HEK293 (cell line): Measurements from ENCODE around the gene COQ10A.

Experiments used
- CTCF ChIA-PET: fragments of 350-600 bp; formaldehyde crosslinking; extraction: SDS; loops from one replicate; lab custom pipeline; 2021; ENCODE audit warnings: antibody characterized with exemption; lab: Yijun Ruan, JAX
- POLR2A ChIA-PET: fragments of 300-600 bp; formaldehyde crosslinking; extraction: SDS; loops from one replicate; lab custom pipeline; 2020; ENCODE audit warnings: antibody characterized with exemption, inconsistent platforms; lab: Yijun Ruan, JAX
- H3K27ac ChIP-seq: fragments of 200-500 bp; sonication (Bioruptor generic); 2 replicates; pipeline ENCODE4 v1.5.1; 2014; ENCODE audit warnings: low read depth, low read length, control low read depth, inconsistent platforms; ENCODE audit errors: extremely low read depth
- H3K36me3 ChIP-seq, 2 experiments: fragments of 200-500 bp in 1 of 2; sonication (Bioruptor generic) in 1 of 2; 1 replicate in 1 of 2; 2 replicates in 1 of 2; pipeline ENCODE4 v1.5.1; 2014 to 2017; ENCODE audit warnings: inconsistent platforms in 2 of 2, low read length in 2 of 2; ENCODE audit not compliant: control insufficient read depth in 2 of 2, insufficient read depth in 1 of 2
- H3K4me1 ChIP-seq: fragments of 200-500 bp; sonication (Bioruptor generic); 2 replicates; pipeline ENCODE4 v1.5.1; 2014; ENCODE audit warnings: mild to moderate bottlenecking, low read length, inconsistent platforms; ENCODE audit not compliant: control insufficient read depth, insufficient read depth
- H3K4me3 ChIP-seq: 2 replicates; pipeline ENCODE4 v1.5.1; 2011; ENCODE audit warnings: low read depth, mild to moderate bottlenecking, control low read depth, low read length, moderate library complexity
- H3K9me3 ChIP-seq: fragments of 200-500 bp; sonication (Bioruptor generic); 2 replicates; pipeline ENCODE4 v1.5.1; 2014; ENCODE audit warnings: low read depth, low read length, inconsistent platforms; ENCODE audit not compliant: control insufficient read depth, insufficient read depth
- BCL11A ChIP-seq: fragments of 450-650 bp; formaldehyde crosslinking; IDR thresholded peaks from 2 replicates; pipeline ENCODE4 v1.5.1; 2016; ENCODE audit warnings: low read depth, missing biosample characterization, missing genetic modification characterization
- GLI2 ChIP-seq: fragments of 450-650 bp; formaldehyde crosslinking; IDR thresholded peaks from 2 replicates; pipeline ENCODE4; 2017; ENCODE audit warnings: missing biosample characterization, missing genetic modification characterization, low read depth, borderline replicate concordance
- GLI4 ChIP-seq: fragments of 450-650 bp; formaldehyde crosslinking; IDR thresholded peaks from 2 replicates; pipeline ENCODE4 v1.5.1; 2016; ENCODE audit warnings: missing biosample characterization, missing genetic modification characterization
- GLIS1 ChIP-seq: fragments of 450-650 bp; formaldehyde crosslinking; IDR thresholded peaks from 2 replicates; pipeline ENCODE4 v1.5.1; 2016; ENCODE audit warnings: missing biosample characterization, missing genetic modification characterization
- KLF7 ChIP-seq: fragments of 450-650 bp; formaldehyde crosslinking; IDR thresholded peaks from 2 replicates; pipeline ENCODE4 v1.5.1; 2016; ENCODE audit warnings: missing biosample characterization, missing genetic modification characterization, borderline replicate concordance
- MEIS1 ChIP-seq: sonication (generic); formaldehyde crosslinking; IDR thresholded peaks from 2 replicates; pipeline ENCODE4 v1.8.1; 2022; ENCODE audit warnings: missing genetic modification reagents, mild to moderate bottlenecking, borderline replicate concordance
- OSR2 ChIP-seq: fragments of 450-650 bp; formaldehyde crosslinking; IDR thresholded peaks from 2 replicates; pipeline ENCODE4 v1.5.1; 2016; ENCODE audit warnings: missing biosample characterization, missing genetic modification characterization
- REPIN1 ChIP-seq: fragments of 450-650 bp; formaldehyde crosslinking; IDR thresholded peaks from 2 replicates; pipeline ENCODE4 v1.5.1; 2017; ENCODE audit warnings: missing biosample characterization, missing genetic modification characterization, low read depth
- SALL2 ChIP-seq: fragments of 450-650 bp; formaldehyde crosslinking; IDR thresholded peaks from 2 replicates; pipeline ENCODE4 v1.5.0; 2017; ENCODE audit warnings: missing biosample characterization, mild to moderate bottlenecking, missing genetic modification characterization, borderline replicate concordance
- SETDB1 ChIP-seq: IDR thresholded peaks from one replicate; pipeline ENCODE4 v1.6.1; 2017; ENCODE audit warnings: mild to moderate bottlenecking, low read length, moderate library complexity, mixed read lengths; ENCODE audit not compliant: insufficient read length
- SP2 ChIP-seq: fragments of 450-650 bp; formaldehyde crosslinking; IDR thresholded peaks from 2 replicates; pipeline ENCODE4 v1.5.1; 2016; ENCODE audit warnings: missing biosample characterization, missing genetic modification characterization
- SP3 ChIP-seq: fragments of 450-650 bp; formaldehyde crosslinking; IDR thresholded peaks from 2 replicates; pipeline ENCODE4 v1.5.1; 2016; ENCODE audit warnings: missing biosample characterization, missing genetic modification characterization
- SP7 ChIP-seq: fragments of 450-650 bp; formaldehyde crosslinking; IDR thresholded peaks from 2 replicates; pipeline ENCODE4 v1.5.1; 2016; ENCODE audit warnings: missing biosample characterization, missing genetic modification characterization
- TRIM28 ChIP-seq: IDR thresholded peaks from 2 replicates; pipeline ENCODE4 v1.6.1; 2011; ENCODE audit warnings: low read length, control low read depth, borderline replicate concordance
- YY2 ChIP-seq: fragments of 450-650 bp; formaldehyde crosslinking; IDR thresholded peaks from 2 replicates; pipeline ENCODE4 v1.5.1; 2016; ENCODE audit warnings: missing biosample characterization, missing genetic modification characterization
- ZBTB48 ChIP-seq: fragments of 450-650 bp; formaldehyde crosslinking; IDR thresholded peaks from 2 replicates; pipeline ENCODE4 v1.5.1; 2016; ENCODE audit warnings: missing biosample characterization, missing genetic modification characterization
- ZNF114 ChIP-seq: fragments of 450-650 bp; formaldehyde crosslinking; IDR thresholded peaks from 2 replicates; pipeline ENCODE4 v1.5.0; 2017; ENCODE audit warnings: missing biosample characterization, missing genetic modification characterization
- ZNF138 ChIP-seq: fragments of 450-650 bp; formaldehyde crosslinking; IDR thresholded peaks from 2 replicates; pipeline ENCODE4 v1.5.1; 2016; ENCODE audit warnings: missing biosample characterization, missing genetic modification characterization, borderline replicate concordance
- ZNF169 ChIP-seq: fragments of 450-650 bp; formaldehyde crosslinking; IDR thresholded peaks from 2 replicates; pipeline ENCODE4 v1.5.1; 2016; ENCODE audit warnings: missing biosample characterization, missing genetic modification characterization
- ZNF175 ChIP-seq: fragments of 450-650 bp; formaldehyde crosslinking; IDR thresholded peaks from 2 replicates; pipeline ENCODE4 v1.5.1; 2016; ENCODE audit warnings: missing biosample characterization, missing genetic modification characterization
- ZNF184 ChIP-seq: fragments of 450-650 bp; IDR thresholded peaks from 2 replicates; pipeline ENCODE4 v1.5.1; 2018; ENCODE audit warnings: missing biosample characterization, mild to moderate bottlenecking, missing genetic modification characterization
- ZNF19 ChIP-seq: fragments of 450-650 bp; formaldehyde crosslinking; IDR thresholded peaks from 2 replicates; pipeline ENCODE4; 2016; ENCODE audit warnings: missing biosample characterization, missing genetic modification characterization, low read depth
- ZNF24 ChIP-seq: fragments of 450-650 bp; formaldehyde crosslinking; IDR thresholded peaks from 2 replicates; pipeline ENCODE4 v1.5.1; 2016; ENCODE audit warnings: missing biosample characterization, missing genetic modification characterization
- ZNF248 ChIP-seq: fragments of 450-650 bp; formaldehyde crosslinking; IDR thresholded peaks from 2 replicates; pipeline ENCODE4 v1.5.1; 2017; ENCODE audit warnings: missing biosample characterization, missing genetic modification characterization
- ZNF266 ChIP-seq: fragments of 450-650 bp; formaldehyde crosslinking; IDR thresholded peaks from 2 replicates; pipeline ENCODE4 v1.5.1; 2016; ENCODE audit warnings: missing biosample characterization, missing genetic modification characterization, low read depth
- ZNF274 ChIP-seq, 2 experiments: fragments of 200-500 bp in 1 of 2; fragments of 450-650 bp in 1 of 2; sonication (Bioruptor generic) in 1 of 2; formaldehyde crosslinking in 1 of 2; IDR thresholded peaks; 2 replicates each; pipeline versions ENCODE4 v1.5.1 to v1.6.1; 2014 to 2016; ENCODE audit warnings: borderline replicate concordance in 1 of 2, inconsistent platforms in 1 of 2, low read length in 1 of 2, missing biosample characterization in 1 of 2, missing genetic modification characterization in 1 of 2
- ZNF335 ChIP-seq: fragments of 450-650 bp; formaldehyde crosslinking; conservative IDR thresholded peaks from 2 replicates; pipeline ENCODE4 v1.5.1; 2016; ENCODE audit warnings: missing biosample characterization, missing genetic modification characterization
- ZNF394 ChIP-seq: fragments of 450-650 bp; formaldehyde crosslinking; IDR thresholded peaks from 2 replicates; pipeline ENCODE4 v1.5.1; 2016; ENCODE audit warnings: missing biosample characterization, missing genetic modification characterization, mild to moderate bottlenecking, moderate library complexity, borderline replicate concordance
- ZNF416 ChIP-seq: fragments of 450-650 bp; formaldehyde crosslinking; IDR thresholded peaks from 2 replicates; pipeline ENCODE4 v1.5.1; 2016; ENCODE audit warnings: missing biosample characterization, missing genetic modification characterization
- ZNF555 ChIP-seq: fragments of 450-650 bp; formaldehyde crosslinking; conservative IDR thresholded peaks from 2 replicates; pipeline ENCODE4 v1.5.1; 2017; ENCODE audit warnings: missing biosample characterization, mild to moderate bottlenecking, missing genetic modification characterization, inconsistent platforms
- ZNF621 ChIP-seq: fragments of 450-650 bp; formaldehyde crosslinking; IDR thresholded peaks from 2 replicates; pipeline ENCODE4 v1.5.1; 2017; ENCODE audit warnings: missing biosample characterization, missing genetic modification characterization
- ZNF639 ChIP-seq: fragments of 450-650 bp; formaldehyde crosslinking; IDR thresholded peaks from 2 replicates; pipeline ENCODE4 v1.5.1; 2016; ENCODE audit warnings: missing biosample characterization, missing genetic modification characterization
- ZNF701 ChIP-seq: fragments of 450-650 bp; formaldehyde crosslinking; IDR thresholded peaks from 2 replicates; pipeline ENCODE4 v1.5.1; 2016; ENCODE audit warnings: missing biosample characterization, missing genetic modification characterization

Gene COQ10A

GRCh38 chr12:56260380-56260779 lies 6.4 kb upstream of the COQ10A start:
- no peaks in the 10 kb centered on the region for H3K9me3 ChIP-seq
- H3K27ac ChIP-seq = no peak overlapping the region
- H3K4me3 ChIP-seq = no peak overlapping the region
- TF ChIP-seq GLI4 (tag by site-specific recombination) (no peak), SP2 (tag by site-specific recombination) (no peak), ZNF184 (tag by site-specific recombination) (no peak), GLIS1 (tag by site-specific recombination) (no peak), REPIN1 (tag by site-specific recombination) (no peak), ZNF335 (tag by site-specific recombination) (no peak), ZNF621 (tag by site-specific recombination) (no peak), ZNF169 (tag by site-specific recombination) (no peak), SP3 (no peak), TRIM28 (no peak), ZNF416 (tag by site-specific recombination) (no peak), GLI2 (tag by site-specific recombination) (no peak), ZNF19 (tag by site-specific recombination) (no peak)
- ChIA-PET CTCF (interaction anchor here (1.7 kb wide), 1 partner anchor 37 kb away, joined by 8 read pairs; no protein-coding TSS in a partner anchor), POLR2A (no interaction called here)
- peaks cover 13% of the 10 kb centered on the region for H3K4me1 ChIP-seq
- H3K36me3 ChIP-seq = peaks cover 6 to 18% of the 10 kb centered on the region in 2 experiments; a peak in 2 of 3 replicates

- CTCF ChIA-PET = interaction anchor here (1.7 kb wide), 1 partner anchor 38 kb away, joined by 8 read pairs; no protein-coding TSS in a partner anchor
- H3K36me3 ChIP-seq = peaks cover 5 to 13% of the 10 kb centered on the region in 2 experiments; a peak in 2 of 3 replicates
- no peak for TF ChIP-seq ZNF138
- no peak for TF ChIP-seq ZNF248 (tag by site-specific recombination)
- no peak for TF ChIP-seq SP7 (tag by site-specific recombination)
- TF ChIP-seq ZNF274 (IDR thresholded peaks at IDR 0.05; ENCODE audit: low read length) = no peak
- no peak for TF ChIP-seq ZNF274 (tag by site-specific recombination; IDR thresholded peaks at IDR 0.05; ENCODE audit: borderline replicate concordance)
- no peak for TF ChIP-seq ZNF555 (tag by site-specific recombination)
- TF ChIP-seq MEIS1 (CRISPR knock-in tag) = no peak
- no peak for TF ChIP-seq KLF7 (tag by site-specific recombination)
- no peak for TF ChIP-seq SETDB1
- TF ChIP-seq SALL2 (tag by site-specific recombination) = no peak
- TF ChIP-seq ZNF639 (tag by site-specific recombination) = no peak
- TF ChIP-seq ZNF24 (tag by site-specific recombination) = no peak
- TF ChIP-seq ZNF266 = no peak
- no peak for TF ChIP-seq YY2 (tag by site-specific recombination)
- TF ChIP-seq OSR2 (tag by site-specific recombination) = no peak
- TF ChIP-seq ZNF114 = no peak
- no peak for TF ChIP-seq ZNF701 (tag by site-specific recombination)
- TF ChIP-seq ZNF394 (tag by site-specific recombination) = no peak
- TF ChIP-seq BCL11A (tag by site-specific recombination) = no peak
- no peak for TF ChIP-seq ZBTB48
- no peak for TF ChIP-seq ZNF175 (tag by site-specific recombination)
- TF ChIP-seq, all 188 proteins: peak for 0
Observed at GRCh38 chr12:56260921-56261320, 5.8 kb upstream of the COQ10A start.

More at GRCh38 chr12:56260921-56261320, 5.8 kb upstream of the COQ10A start:
- Histone ChIP-seq H3K4me1 (peaks cover 13% of the 10 kb centered on the region), H3K27ac (no peak overlapping the region), H3K9me3 (no peaks in the 10 kb centered on the region), H3K4me3 (no peak overlapping the region)
- POLR2A ChIA-PET = no interaction called here
